GM23338 (cell line): ENCODE measurements around the gene NEK11. TPM values are rescaled to one million over a fixed set of nuclear protein-coding genes. Genes with fewer than 3 reads are reported as not detected.

Experiments
- ATAC-seq: fragments of 200-7000 bp; cut with Tn5 transposase; 3 replicates; pipeline ENCODE4 v1.9.1; 2020
- DNase-seq: peaks from one replicate; pipeline ENCODE4 v3.0.0-alpha.2; 2015; ENCODE audit warnings: low spot score
- H2AFZ ChIP-seq: fragments of 200-600 bp; sonication (generic); 2 replicates; pipeline ENCODE4 v1.8.0; 2016; ENCODE audit warnings: antibody characterized with exemption, mild to moderate bottlenecking, moderate library complexity
- H3F3A ChIP-seq: fragments of 200-600 bp; sonication (generic); replicated peaks from 2 replicates; pipeline ENCODE4 v1.8.0; 2017; ENCODE audit warnings: antibody characterized with exemption, mixed run types, low read depth
- H3K27ac ChIP-seq: fragments of 200-600 bp; sonication (generic); 2 replicates; pipeline ENCODE4 v1.6.1; 2016; ENCODE audit warnings: low read depth
- H3K27me3 ChIP-seq: fragments of 200-600 bp; sonication (generic); 2 replicates; pipeline ENCODE4 v1.8.0; 2016; ENCODE audit warnings: mild to moderate bottlenecking, mixed run types, moderate library complexity; ENCODE audit not compliant: insufficient read depth
- H3K36me3 ChIP-seq: fragments of 200-600 bp; sonication (generic); 2 replicates; pipeline ENCODE4 v1.8.0; 2016; ENCODE audit warnings: mild to moderate bottlenecking; ENCODE audit not compliant: insufficient read depth
- H3K4me1 ChIP-seq: fragments of 200-600 bp; sonication (generic); 2 replicates; pipeline ENCODE4 v1.8.0; 2016; ENCODE audit warnings: mild to moderate bottlenecking, moderate library complexity; ENCODE audit not compliant: insufficient read depth
- H3K4me2 ChIP-seq: fragments of 200-600 bp; sonication (generic); 2 replicates; pipeline ENCODE4 v1.7.1; 2017; ENCODE audit warnings: mixed run types
- H3K4me3 ChIP-seq: fragments of 200-600 bp; sonication (generic); 2 replicates; pipeline ENCODE4 v1.6.1; 2016; ENCODE audit warnings: mixed run types
- H3K79me2 ChIP-seq: fragments of 200-600 bp; sonication (generic); replicated peaks from 2 replicates; pipeline ENCODE4 v1.8.0; 2017; ENCODE audit warnings: mild to moderate bottlenecking; ENCODE audit not compliant: insufficient read depth
- H3K9me2 ChIP-seq: fragments of 200-600 bp; sonication (generic); 2 replicates; pipeline ENCODE4 v1.8.0; 2017; ENCODE audit not compliant: insufficient read depth
- H4K20me1 ChIP-seq: fragments of 200-600 bp; sonication (generic); replicated peaks from 2 replicates; pipeline ENCODE4 v1.8.0; 2017; ENCODE audit warnings: mild to moderate bottlenecking; ENCODE audit not compliant: insufficient read depth
- H3K27ac Mint-ChIP-seq: 2 replicates; pipeline ENCODE4 v1.8.0; 2020; ENCODE audit warnings: inconsistent platforms, mild to moderate bottlenecking, moderate library complexity, mixed read lengths
- H3K27me3 Mint-ChIP-seq: 3 replicates; pipeline ENCODE4 v1.8.0; 2022; ENCODE audit warnings: low read depth, mild to moderate bottlenecking, moderate library complexity, mixed read lengths, inconsistent platforms; ENCODE audit not compliant: insufficient read depth, poor library complexity
- H3K36me3 Mint-ChIP-seq: 3 replicates; pipeline ENCODE4 v1.8.0; 2021; ENCODE audit warnings: low read depth, mild to moderate bottlenecking, inconsistent platforms, moderate library complexity, mixed read lengths
- H3K4me1 Mint-ChIP-seq: 3 replicates; pipeline ENCODE4 v1.8.0; 2020; ENCODE audit warnings: mild to moderate bottlenecking, inconsistent platforms, mixed read lengths
- H3K4me3 Mint-ChIP-seq: 3 replicates; pipeline ENCODE4 v1.8.0; 2021; ENCODE audit warnings: moderate library complexity, mild to moderate bottlenecking, inconsistent platforms, mixed read lengths
- H3K9me3 Mint-ChIP-seq: 3 replicates; pipeline ENCODE4 v1.8.0; 2020; ENCODE audit warnings: moderate library complexity, mild to moderate bottlenecking, inconsistent platforms, mixed read lengths
- EZH2phosphoT487 ChIP-seq: fragments of 200-600 bp; sonication (generic); IDR thresholded peaks from one replicate; pipeline ENCODE4 v1.8.1; 2018; ENCODE audit warnings: antibody characterized with exemption; ENCODE audit not compliant: unreplicated experiment
- NANOG ChIP-seq: IDR thresholded peaks from 2 replicates; pipeline ENCODE4 v1.6.1; 2016; ENCODE audit warnings: antibody characterized with exemption, borderline replicate concordance
- POLR2AphosphoS5 ChIP-seq: IDR thresholded peaks from 2 replicates; pipeline ENCODE4 v1.6.1; 2016; ENCODE audit warnings: antibody characterized with exemption, low read depth
- STAT1 ChIP-seq: IDR thresholded peaks from one replicate; pipeline ENCODE4 v1.6.1; 2016; ENCODE audit warnings: antibody characterized with exemption; ENCODE audit not compliant: unreplicated experiment
- polyA plus RNA-seq: library from polyadenylated mRNA; unstranded; fragments of >200 nt; fragmentation: Nextera tagmentation; extraction: Ambion mirVana; gene quantifications from 2 replicates; pipeline ENCODE4 v1.2.1, GENCODE V29; 2016
- total RNA-seq: library from RNA; depleted of rRNA; stranded (reverse); fragments of >200 nt; shearing (Covaris generic); gene quantifications from 2 replicates; pipeline ENCODE4 v1.2.3, GENCODE V29; 2014
- TF ChIP-seq, protein P1 (sequence below): fragments of 250-450 bp; sonication (Bioruptor Pico); IDR thresholded peaks from 2 replicates; pipeline ENCODE4 v1.5.0; 2020; ENCODE audit warnings: mild to moderate bottlenecking, moderate library complexity
- TF ChIP-seq, protein P2 (sequence below): IDR thresholded peaks from 2 replicates; pipeline ENCODE4 v1.6.1; 2016; ENCODE audit warnings: antibody characterized with exemption

The NEK11 gene
- total and polyA plus RNA-seq, 2 experiments from 2014 or later = 0.80 to 1.1 TPM

DNA sequence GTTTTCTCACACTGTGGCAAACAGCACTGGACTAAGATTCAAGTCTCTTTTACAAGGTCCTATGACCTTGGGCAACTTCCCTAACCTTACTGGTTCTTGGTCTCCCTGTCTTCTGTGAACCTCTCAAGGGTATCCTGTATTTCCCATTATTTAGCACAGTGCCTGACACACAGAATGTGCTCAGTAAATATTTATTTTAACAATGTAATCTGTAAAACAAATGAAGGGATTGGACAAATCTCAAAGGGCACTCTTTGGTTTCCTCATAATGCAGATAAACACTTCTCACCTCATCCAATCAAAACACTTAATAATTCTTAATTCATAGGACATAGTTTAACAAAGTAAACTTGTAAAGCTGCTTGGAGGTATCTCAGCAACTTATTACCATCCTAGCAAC lies 367.7 kb downstream of the NEK11 start:
- Histone ChIP-seq H3K4me2 (no peak overlapping the region), H3K36me3 (no peaks in the 10 kb centered on the region), H3F3A (no peaks in the 10 kb centered on the region), H3K4me3 (no peak overlapping the region), H3K79me2 (no peaks in the 10 kb centered on the region), H3K27ac (no peak overlapping the region), H3K27me3 (no peaks in the 10 kb centered on the region), H2AFZ (no peak overlapping the region), H4K20me1 (no peaks in the 10 kb centered on the region), H3K9me2 (no peaks in the 10 kb centered on the region), H3K4me1 (no peaks in the 10 kb centered on the region)
- ATAC-seq (no peak), DNase-seq (no peak)
- no peaks in the 10 kb centered on the region for H3K36me3 Mint-ChIP-seq
- H3K27me3 Mint-ChIP-seq = no peaks in the 10 kb centered on the region
- H3K9me3 Mint-ChIP-seq = no peaks in the 10 kb centered on the region
- H3K4me1 Mint-ChIP-seq = peaks cover 2% of the 10 kb centered on the region; the same call in 1 of the 3 replicates
- TF ChIP-seq POLR2AphosphoS5 (no peak), NANOG (no peak), STAT1 (no peak), EZH2phosphoT487 (no peak)
- TF ChIP-seq, protein P1, sequence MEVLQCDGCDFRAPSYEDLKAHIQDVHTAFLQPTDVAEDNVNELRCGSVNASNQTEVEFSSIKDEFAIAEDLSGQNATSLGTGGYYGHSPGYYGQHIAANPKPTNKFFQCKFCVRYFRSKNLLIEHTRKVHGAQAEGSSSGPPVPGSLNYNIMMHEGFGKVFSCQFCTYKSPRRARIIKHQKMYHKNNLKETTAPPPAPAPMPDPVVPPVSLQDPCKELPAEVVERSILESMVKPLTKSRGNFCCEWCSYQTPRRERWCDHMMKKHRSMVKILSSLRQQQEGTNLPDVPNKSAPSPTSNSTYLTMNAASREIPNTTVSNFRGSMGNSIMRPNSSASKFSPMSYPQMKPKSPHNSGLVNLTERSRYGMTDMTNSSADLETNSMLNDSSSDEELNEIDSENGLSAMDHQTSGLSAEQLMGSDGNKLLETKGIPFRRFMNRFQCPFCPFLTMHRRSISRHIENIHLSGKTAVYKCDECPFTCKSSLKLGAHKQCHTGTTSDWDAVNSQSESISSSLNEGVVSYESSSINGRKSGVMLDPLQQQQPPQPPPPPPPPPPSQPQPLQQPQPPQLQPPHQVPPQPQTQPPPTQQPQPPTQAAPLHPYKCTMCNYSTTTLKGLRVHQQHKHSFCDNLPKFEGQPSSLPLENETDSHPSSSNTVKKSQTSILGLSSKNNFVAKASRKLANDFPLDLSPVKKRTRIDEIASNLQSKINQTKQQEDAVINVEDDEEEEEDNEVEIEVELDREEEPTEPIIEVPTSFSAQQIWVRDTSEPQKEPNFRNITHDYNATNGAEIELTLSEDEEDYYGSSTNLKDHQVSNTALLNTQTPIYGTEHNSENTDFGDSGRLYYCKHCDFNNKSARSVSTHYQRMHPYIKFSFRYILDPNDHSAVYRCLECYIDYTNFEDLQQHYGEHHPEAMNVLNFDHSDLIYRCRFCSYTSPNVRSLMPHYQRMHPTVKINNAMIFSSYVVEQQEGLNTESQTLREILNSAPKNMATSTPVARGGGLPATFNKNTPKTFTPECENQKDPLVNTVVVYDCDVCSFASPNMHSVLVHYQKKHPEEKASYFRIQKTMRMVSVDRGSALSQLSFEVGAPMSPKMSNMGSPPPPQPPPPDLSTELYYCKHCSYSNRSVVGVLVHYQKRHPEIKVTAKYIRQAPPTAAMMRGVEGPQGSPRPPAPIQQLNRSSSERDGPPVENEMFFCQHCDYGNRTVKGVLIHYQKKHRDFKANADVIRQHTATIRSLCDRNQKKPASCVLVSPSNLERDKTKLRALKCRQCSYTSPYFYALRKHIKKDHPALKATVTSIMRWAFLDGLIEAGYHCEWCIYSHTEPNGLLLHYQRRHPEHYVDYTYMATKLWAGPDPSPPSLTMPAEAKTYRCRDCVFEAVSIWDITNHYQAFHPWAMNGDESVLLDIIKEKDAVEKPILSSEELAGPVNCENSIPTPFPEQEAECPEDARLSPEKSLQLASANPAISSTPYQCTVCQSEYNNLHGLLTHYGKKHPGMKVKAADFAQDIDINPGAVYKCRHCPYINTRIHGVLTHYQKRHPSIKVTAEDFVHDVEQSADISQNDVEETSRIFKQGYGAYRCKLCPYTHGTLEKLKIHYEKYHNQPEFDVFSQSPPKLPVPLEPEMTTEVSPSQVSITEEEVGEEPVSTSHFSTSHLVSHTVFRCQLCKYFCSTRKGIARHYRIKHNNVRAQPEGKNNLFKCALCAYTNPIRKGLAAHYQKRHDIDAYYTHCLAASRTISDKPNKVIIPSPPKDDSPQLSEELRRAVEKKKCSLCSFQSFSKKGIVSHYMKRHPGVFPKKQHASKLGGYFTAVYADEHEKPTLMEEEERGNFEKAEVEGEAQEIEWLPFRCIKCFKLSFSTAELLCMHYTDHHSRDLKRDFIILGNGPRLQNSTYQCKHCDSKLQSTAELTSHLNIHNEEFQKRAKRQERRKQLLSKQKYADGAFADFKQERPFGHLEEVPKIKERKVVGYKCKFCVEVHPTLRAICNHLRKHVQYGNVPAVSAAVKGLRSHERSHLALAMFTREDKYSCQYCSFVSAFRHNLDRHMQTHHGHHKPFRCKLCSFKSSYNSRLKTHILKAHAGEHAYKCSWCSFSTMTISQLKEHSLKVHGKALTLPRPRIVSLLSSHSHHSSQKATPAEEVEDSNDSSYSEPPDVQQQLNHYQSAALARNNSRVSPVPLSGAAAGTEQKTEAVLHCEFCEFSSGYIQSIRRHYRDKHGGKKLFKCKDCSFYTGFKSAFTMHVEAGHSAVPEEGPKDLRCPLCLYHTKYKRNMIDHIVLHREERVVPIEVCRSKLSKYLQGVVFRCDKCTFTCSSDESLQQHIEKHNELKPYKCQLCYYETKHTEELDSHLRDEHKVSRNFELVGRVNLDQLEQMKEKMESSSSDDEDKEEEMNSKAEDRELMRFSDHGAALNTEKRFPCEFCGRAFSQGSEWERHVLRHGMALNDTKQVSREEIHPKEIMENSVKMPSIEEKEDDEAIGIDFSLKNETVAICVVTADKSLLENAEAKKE (CRISPR knock-in tag) = no peak
- no peak overlapping the region for H3K4me3 Mint-ChIP-seq
- no peak overlapping the region for H3K27ac Mint-ChIP-seq

GRCh38 chr3:131396170-131396569 lies 369.5 kb downstream of the NEK11 start:
- H3K9me3 Mint-ChIP-seq = no peaks in the 10 kb centered on the region
- TF ChIP-seq, protein P2, sequence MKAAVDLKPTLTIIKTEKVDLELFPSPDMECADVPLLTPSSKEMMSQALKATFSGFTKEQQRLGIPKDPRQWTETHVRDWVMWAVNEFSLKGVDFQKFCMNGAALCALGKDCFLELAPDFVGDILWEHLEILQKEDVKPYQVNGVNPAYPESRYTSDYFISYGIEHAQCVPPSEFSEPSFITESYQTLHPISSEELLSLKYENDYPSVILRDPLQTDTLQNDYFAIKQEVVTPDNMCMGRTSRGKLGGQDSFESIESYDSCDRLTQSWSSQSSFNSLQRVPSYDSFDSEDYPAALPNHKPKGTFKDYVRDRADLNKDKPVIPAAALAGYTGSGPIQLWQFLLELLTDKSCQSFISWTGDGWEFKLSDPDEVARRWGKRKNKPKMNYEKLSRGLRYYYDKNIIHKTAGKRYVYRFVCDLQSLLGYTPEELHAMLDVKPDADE = no peak
- no peak for TF ChIP-seq STAT1
- no peak for TF ChIP-seq NANOG

More at GRCh38 chr3:131396170-131396569, 369.5 kb downstream of the NEK11 start:
- no peak overlapping the region for H2AFZ ChIP-seq
- no peak overlapping the region for H3K4me2 ChIP-seq
- Mint-ChIP-seq H3K4me3 (no peak overlapping the region), H3K36me3 (no peaks in the 10 kb centered on the region), H3K27me3 (no peaks in the 10 kb centered on the region), H3K4me1 (peaks cover 2% of the 10 kb centered on the region; the same call in 1 of the 3 replicates), H3K27ac (no peak overlapping the region)
- H3K4me1 ChIP-seq = no peaks in the 10 kb centered on the region
- no peak overlapping the region for H3K27ac ChIP-seq
- H3K9me2 ChIP-seq = no peaks in the 10 kb centered on the region
- H3K27me3 ChIP-seq = no peaks in the 10 kb centered on the region
- H3K79me2 ChIP-seq = no peaks in the 10 kb centered on the region
- no peak for DNase-seq
- no peaks in the 10 kb centered on the region for H3F3A ChIP-seq
- no peaks in the 10 kb centered on the region for H4K20me1 ChIP-seq
- H3K36me3 ChIP-seq = no peaks in the 10 kb centered on the region
- ATAC-seq = no peak
- H3K4me3 ChIP-seq = no peak overlapping the region
